GM19025 (cell line): Measurements from ENCODE around the gene FOXP1.

Source experiments
- ATAC-seq: cut with Tn5 transposase; IDR thresholded peaks from one replicate; pipeline ENCODE4 v1.9.1; 2021; ENCODE audit warnings: mild to moderate bottlenecking, low read depth, moderate library complexity; ENCODE audit not compliant: unreplicated experiment

Gene FOXP1

GRCh38 chr3:71172189-71172588, 411.3 kb downstream of the FOXP1 start:
- no peak for ATAC-seq

- ATAC-seq = no peak
These were observed 412.3 kb downstream of the FOXP1 start for GRCh38 chr3:71171247-71171646.

GRCh38 chr3:71168880-71169411, 414.6 kb downstream of the FOXP1 start:
- no peak for ATAC-seq

- no peak for ATAC-seq
These were observed 415.3 kb downstream of the FOXP1 start for GRCh38 chr3:71168121-71168721.

- no peak for ATAC-seq
These were observed 416.9 kb downstream of the FOXP1 start for GRCh38 chr3:71166339-71167240.

- ATAC-seq = no peak
These were observed 418.6 kb downstream of the FOXP1 start for GRCh38 chr3:71164881-71165280.

- no peak for ATAC-seq
These were observed 420.2 kb downstream of the FOXP1 start for GRCh38 chr3:71163198-71163918.

GRCh38 chr3:71162221-71162620, 421.3 kb downstream of the FOXP1 start:
- no peak for ATAC-seq

- no peak for ATAC-seq
These were observed 422.6 kb downstream of the FOXP1 start for GRCh38 chr3:71160785-71161546.

GRCh38 chr3:71156062-71156665, 427.4 kb downstream of the FOXP1 start:
- no peak for ATAC-seq

- no peak for ATAC-seq
These were observed 428.7 kb downstream of the FOXP1 start for GRCh38 chr3:71154846-71155245.

- no peak for ATAC-seq
These were observed 429.8 kb downstream of the FOXP1 start for GRCh38 chr3:71153713-71154112.

GRCh38 chr3:71152892-71153265, 430.6 kb downstream of the FOXP1 start:
- no peak for ATAC-seq

GRCh38 chr3:71152039-71152891, 431.3 kb downstream of the FOXP1 start:
- no peak for ATAC-seq

- no peak for ATAC-seq
These were observed 433.3 kb downstream of the FOXP1 start for GRCh38 chr3:71149959-71150954.

- no peak for ATAC-seq
These were observed 435.0 kb downstream of the FOXP1 start for GRCh38 chr3:71148455-71149060.

GRCh38 chr3:71146673-71147072, 436.9 kb downstream of the FOXP1 start:
- no peak for ATAC-seq
